Adrenal gland (tissue), 5 donors: ENCODE data around the gene SLC25A51.

Experiments
- CTCF ChIP-seq, 6 experiments: fragments of 450-650 bp in 4 of 6; fragments of 200-600 bp in 2 of 6; sonication (generic) in 1 of 6; IDR thresholded peaks; 1 replicate in 5 of 6; 2 replicates in 1 of 6; pipeline versions ENCODE4 v1.5.1 to v1.8.0; 2016 to 2021; ENCODE audit warnings: antibody characterized with exemption in 6 of 6, mild to moderate bottlenecking in 2 of 6, moderate library complexity in 1 of 6
- POLR2A ChIP-seq, 2 donors: fragments of 450-650 bp; IDR thresholded peaks; one replicate each; pipeline ENCODE4 v1.6.1; 2017; ENCODE audit warnings: antibody characterized with exemption in 2 of 2, mild to moderate bottlenecking in 2 of 2, moderate library complexity in 1 of 2
- donor health status: DM: no; HTN: no; CAD: no.

- TF ChIP-seq POLR2A (IDR thresholded peaks at IDR 0.05) (no peak), CTCF (IDR thresholded peaks at IDR 0.05) (no peak)
These were observed 44.0 kb upstream of the SLC25A51 start for GRCh38 chr9:37947977-37948376.
